NK-92 treated with Interleukin-12 subunit alpha and Interleukin-12 subunit beta, amount 100 ng/mL, for 24 hours (cell line): Measurements from ENCODE around the gene PRSS56.
"Not testable (repeated sequence)": the region's sequence is repeated elsewhere in the genome, so short reads cannot be mapped to it uniquely, and the experiment has no call there.

Source experiments
- DNase-seq: peaks from one replicate; lab custom pipeline; 2025; lab: John Stamatoyannopoulos, UW

PRSS56 gene

DNA sequence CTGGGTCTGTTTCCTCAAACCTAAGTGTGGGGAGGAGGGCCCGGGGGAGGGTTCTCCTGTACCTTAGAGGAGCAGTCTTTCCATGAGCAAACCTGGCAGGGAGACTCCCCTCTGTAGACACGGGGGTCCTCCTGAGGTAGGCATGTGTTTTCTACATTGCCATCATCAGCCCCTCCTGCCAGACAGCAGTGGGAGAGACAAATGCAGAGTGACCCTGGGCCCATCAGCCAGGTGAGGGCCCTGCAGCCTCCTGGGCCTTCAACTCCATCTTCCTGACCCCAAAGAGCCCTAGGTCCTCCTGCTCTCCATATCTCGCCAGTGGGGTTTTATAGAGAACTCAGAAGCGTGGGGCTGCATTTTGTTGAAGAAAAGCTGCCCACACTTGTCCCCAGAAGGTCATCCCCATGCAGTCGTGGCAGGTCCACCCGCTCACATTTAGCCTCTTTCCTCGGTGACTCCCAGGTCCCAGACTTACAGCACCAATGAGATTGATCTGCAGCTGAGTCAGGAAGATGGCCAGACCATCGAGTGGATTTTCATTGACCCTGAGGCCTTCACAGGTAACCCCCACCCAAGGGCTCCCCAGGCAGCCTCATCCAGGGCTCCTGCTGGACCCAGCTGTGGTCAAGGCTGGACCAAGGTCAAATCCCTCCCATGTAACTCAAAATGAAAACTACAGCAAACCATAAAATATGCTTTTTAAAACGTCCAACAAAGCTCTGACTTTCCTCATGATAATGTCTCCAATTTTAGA is 21.9 kb downstream of the PRSS56 start:
- no peak for DNase-seq

DNA sequence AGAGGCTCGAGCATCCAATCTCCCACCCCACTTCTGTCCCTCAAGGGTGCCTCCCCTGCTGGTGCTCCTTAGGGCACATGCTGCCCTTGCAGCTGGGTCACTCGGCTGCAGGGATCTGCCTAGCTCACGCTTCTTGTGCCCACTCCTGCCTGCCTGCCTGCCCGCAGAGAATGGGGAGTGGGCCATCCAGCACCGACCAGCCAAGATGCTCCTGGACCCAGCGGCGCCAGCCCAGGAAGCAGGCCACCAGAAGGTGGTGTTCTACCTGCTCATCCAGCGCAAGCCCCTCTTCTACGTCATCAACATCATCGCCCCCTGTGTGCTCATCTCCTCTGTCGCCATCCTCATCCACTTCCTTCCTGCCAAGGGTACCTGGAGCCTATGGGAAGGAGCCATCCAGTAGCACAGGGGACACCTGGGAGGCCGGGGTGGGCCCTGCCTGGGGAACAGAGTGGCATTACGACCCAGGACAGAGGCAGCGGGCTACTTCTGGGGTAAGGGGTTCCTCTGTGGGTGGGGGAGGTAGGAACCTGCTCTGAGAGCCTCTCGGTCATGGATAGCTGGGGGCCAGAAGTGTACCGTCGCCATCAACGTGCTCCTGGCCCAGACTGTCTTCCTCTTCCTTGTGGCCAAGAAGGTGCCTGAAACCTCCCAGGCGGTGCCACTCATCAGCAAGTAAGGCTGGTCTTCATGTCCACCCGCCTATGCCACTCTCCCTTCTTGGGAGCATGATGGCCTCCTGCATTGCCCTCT is 22.7 kb downstream of the PRSS56 start:
- DNase-seq, result no peak

DNA sequence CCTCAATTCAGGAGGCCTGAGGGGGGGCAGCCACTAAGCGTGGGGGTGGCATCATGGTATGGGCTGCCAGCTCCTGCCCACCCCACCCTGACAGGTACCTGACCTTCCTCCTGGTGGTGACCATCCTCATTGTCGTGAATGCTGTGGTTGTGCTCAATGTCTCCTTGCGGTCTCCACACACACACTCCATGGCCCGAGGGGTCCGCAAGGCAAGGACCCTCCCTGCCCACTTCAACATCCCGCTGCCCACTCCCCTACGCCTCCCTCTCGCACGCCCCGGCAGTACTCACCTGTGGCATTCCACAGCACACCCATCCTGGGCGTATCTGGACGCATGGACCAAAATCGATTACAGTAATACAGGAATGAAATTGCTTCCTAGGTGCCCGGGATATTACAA is 23.3 kb downstream of the PRSS56 start:
- DNase-seq, result no peak

DNA sequence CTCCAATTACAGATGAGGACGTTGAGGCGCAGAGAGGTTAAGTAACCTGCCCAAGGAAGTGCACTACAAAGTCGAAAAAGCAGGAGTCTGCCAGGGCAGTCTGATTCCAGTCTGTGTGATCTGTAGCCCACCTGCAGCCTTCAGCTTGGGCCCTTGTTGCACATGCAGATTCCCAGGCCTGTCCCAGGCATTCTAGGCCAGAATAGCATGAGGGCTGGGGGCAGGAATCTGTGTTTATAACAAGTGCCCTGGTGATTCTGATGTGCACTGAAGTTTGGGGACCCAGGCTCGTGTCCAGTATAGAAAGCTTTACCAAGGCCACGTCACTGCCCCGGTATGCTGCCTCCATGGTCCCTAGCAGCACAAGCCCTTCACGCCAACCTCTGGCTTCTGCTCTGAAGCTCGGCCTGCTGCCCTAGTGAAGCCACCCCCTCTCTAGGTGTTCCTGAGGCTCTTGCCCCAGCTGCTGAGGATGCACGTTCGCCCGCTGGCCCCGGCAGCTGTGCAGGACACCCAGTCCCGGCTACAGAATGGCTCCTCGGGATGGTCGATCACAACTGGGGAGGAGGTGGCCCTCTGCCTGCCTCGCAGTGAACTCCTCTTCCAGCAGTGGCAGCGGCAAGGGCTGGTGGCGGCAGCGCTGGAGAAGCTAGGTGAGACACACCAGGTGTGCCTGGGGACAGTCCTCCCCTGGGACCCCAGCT is 23.9 kb downstream of the PRSS56 start:
- DNase-seq, result no peak

DNA sequence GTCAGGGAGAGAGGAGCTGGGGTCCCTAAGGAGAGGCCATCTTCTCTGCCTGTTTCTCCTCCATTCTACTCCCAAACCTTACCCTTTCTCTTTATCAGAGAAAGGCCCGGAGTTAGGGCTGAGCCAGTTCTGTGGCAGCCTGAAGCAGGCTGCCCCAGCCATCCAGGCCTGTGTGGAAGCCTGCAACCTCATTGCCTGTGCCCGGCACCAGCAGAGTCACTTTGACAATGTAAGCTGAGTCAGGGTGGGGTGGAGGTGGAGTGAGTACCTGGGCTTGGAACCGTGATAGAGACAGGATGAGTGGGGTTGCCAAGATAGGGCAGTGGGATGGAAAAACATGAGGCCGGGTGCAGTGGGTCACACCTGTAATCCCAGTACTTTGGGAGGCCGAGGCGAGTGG is 24.5 kb downstream of the PRSS56 start:
- DNase-seq, result no peak

DNA sequence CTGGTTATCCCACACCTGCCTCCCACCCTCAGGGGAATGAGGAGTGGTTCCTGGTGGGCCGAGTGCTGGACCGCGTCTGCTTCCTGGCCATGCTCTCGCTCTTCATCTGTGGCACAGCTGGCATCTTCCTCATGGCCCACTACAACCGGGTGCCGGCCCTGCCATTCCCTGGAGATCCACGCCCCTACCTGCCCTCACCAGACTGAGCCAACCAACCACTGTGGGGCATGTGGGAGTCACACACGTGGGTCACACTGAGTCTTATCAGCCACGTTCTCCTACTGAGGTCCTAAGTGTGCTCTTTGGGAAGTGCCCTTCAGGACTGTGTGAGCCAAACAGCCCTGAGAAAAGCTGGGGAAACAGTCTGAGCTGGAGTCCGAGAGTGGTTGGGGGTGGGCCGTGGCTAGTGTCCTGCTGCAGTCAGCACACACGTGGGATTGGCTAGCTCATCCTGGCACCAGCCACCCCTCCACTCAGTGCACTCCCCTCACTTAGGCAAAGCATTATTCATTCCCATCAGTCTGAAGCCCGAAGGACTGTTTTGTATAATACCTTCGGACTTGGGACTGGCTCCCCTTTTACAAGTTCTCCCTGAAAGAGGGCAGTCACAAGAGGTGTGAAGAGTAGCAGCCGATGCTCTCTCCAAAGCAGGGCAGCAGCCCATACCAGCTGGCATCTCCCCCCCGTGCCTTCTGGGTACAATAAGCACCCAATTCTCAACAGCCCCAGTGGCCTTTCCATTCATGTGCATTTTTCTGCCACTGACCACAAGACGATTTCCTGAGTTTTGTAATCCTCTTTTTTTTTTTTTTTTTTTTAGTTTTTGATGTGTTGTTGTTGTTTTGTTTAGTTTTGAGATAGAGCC is 25.6 kb downstream of the PRSS56 start:
- DNase-seq, result no peak

DNA sequence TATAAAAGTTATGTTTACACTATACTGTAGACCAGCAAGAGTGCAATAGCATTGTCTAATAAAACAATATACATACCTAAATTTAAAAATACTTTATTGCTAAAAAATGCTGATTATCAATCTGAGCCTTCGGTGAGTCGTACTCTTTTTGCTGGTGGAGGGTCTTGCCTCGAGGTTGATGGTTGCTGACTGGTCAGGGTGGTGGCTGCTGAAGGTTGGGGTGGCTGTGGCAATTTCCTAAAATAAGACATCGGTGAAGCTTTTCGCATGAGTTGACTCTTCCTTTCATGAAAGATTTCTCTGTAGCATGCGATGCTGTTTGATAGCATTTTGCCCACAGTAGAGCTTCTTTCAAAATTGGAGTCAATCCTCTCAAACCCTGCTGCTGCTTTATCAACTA is 27.8 kb downstream of the PRSS56 start:
- no peak for DNase-seq

DNA sequence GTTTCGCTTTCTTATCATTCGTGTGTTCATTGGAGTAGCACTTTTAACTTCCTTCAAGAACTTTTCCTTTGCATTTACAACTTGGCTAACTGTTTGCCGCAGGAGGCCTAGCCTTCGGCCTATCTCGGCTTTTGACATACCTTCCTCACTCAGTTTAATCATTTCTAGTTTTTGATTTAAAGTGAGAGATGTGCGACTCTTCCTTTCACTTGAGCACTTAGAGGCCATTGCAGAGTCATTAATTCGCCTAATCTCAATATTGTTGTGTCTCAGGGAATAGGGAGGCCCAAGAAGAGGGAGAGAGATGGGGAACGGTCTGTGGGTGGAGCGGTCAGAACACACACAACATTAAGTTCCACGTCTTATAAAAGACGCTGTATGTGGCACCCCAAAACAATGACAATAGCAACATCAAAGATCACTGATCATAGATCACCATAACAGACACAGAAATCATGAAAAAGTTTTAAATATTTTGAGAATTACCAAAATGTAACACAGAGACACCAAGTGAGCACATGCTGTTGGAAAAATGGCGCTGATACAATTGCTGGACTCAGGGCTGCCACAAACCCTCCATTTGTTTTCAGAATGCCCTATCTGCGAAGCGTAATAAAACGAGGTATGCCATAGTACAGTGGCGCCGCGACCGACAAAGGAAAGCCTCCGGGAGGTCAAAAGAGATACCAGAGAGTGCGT is 29.6 kb downstream of the PRSS56 start:
- DNase-seq, result no peak

DNA sequence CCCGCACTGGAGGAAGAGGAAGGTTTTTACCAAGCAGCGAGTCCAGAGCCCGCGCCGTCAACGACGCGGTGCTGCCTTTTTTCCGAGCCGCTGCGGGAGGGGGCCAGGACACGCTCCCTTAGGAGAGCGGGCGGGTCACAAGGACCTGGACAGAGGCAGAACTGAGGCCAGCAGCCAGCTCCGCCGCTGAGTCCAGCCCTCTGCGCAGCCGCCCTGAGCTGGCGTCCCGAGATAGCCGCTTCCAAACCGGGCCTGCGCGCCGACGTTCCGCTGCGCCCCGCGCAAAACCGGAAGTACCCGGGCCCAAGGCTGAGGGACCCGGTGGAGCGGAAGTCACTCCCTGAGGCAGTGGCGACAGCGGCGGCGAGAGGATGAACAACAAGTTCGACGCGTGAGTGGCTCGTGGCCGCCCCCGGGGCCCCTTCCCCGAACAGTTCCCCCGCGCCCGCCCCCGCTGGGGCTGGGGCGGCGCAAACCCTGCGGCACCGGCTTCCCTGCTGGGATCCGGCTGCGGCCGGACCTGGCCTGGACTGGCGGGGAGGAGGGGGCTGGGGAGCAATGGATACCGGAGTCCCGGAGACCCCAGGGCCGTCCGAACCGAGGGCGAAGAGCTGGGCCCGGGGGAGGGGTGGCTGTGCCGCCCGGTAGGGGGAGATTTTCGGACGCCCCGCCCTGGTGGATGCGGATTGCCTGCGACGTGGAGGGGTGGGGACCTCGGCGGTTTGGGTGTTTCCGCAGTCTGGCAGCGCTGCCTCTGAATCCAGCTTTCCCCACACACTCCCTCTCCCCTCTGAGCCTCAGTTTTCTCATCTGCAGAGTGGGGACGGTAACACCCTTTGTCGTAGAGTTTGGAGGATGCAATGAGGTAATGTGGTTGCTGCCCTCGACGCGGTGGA is 30.4 kb downstream of the PRSS56 start, which contains the start of the genes EIF4E2 and TIGD1:
TSS of gene EIF4E2 (plus strand) at position 336 of the 896 bp plus-strand sequence. CDS start at position 372, 36 bp downstream.
TSS of gene TIGD1 (minus strand) at position 204 of the 896 bp plus-strand sequence. CDS start 675 bp downstream, outside the sequence.
- peak; percentile 86 for DNase-seq

DNA sequence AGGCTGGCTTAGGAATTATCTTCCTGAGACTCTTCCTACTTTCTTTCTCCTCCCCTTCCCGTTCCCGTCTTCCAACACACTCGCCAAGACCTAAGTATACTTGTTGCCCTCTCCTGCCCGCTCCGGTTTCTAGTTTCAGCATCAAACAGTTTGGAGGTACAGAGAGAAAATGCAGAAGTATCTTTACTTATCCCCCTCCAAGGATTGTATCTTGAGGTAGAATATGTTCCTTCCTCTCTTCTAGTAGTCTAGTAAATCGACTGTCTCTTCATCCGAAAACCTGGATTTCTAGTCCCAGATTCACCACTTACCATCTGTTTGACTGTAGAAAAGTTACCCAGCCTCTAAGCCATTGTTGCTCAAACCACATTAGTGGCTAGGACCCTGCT is 31.1 kb downstream of the PRSS56 start:
- DNase-seq, result no peak

DNA sequence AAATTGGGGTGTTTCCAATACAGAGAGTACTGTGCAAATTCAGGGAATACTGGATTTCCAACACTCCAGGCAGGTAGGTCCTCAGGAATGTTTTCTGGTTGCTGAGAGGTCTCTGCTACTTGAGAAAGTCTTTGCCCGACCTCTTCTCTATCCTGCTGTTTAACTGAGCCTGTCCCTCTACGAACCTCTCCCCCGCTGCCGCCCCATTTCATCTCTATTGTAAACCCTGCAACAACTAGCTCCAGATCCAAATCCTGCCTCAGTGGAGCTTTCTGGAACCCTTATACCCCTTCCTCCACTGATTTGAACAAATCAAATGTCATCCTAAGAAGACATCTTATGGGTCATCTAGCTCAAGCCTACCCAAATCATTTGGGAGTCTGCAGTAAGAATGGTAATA is 31.6 kb downstream of the PRSS56 start:
- no peak for DNase-seq

DNA sequence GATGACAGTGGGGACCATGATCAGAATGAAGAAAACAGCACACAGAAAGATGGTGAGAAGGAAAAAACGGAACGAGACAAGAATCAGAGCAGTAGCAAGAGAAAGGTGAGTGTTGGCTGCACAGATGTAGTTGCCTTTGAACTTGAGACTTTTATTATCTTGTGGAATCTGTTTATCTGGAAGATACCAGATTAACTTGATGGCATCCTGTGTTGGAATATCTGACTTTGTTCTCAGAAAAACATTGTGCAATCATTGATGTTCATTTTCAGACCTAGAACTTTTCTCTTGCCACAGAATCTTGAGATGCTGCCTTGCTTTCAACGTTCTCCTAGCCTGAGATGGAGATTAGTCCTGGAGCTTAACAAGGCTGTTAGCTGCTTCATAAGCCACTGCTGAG is 36.2 kb downstream of the PRSS56 start:
- no peak for DNase-seq

DNA sequence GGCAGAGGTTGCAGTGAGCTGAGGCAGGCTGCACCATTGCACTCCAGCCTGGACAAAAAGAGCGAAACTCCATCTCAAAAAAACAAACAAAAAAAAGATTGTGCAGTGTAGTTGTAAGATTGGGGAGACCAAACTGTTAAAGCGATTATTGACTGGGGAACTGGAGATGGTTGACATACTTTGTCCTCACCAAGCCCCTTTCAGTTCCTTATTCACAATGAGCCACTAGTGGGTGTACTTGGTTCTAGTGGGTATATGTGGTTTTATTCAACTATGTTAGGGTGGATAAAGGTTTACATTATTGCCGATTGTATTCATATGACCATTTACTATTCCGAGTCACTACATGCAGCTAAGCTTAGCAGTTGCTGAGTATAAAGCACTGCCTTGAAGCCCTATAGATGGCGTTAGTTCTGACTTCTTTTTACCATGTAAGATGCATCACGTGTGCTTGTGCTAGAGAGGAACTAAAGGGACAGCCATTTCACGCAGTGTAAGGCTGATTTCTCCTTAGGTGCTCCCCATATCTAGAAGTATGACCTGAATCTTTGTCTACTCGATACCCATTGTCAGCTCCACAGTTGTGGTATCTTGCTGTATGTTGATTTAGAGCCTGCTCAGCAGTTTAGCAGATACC is 42.4 kb downstream of the PRSS56 start:
- DNase-seq, result no peak

DNA sequence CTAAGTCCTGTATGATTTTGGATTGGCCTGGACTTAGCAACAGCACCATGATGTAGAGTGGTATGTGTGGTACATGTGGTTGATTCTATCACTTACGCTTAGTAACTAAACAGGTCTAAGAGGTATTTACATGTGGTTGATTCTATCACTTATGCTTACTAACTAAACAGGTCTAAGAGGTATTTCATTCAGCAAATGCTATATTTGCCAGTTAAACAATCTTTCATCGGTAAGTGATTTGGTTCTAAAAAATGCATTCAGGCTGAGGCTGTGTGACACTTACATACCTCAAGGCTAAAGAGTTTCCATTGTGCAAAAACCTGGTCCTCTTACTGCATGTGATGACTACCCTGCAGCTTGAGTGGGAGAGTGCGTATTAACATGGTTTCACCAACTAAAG is 43.4 kb downstream of the PRSS56 start:
- DNase-seq, result no peak

DNA sequence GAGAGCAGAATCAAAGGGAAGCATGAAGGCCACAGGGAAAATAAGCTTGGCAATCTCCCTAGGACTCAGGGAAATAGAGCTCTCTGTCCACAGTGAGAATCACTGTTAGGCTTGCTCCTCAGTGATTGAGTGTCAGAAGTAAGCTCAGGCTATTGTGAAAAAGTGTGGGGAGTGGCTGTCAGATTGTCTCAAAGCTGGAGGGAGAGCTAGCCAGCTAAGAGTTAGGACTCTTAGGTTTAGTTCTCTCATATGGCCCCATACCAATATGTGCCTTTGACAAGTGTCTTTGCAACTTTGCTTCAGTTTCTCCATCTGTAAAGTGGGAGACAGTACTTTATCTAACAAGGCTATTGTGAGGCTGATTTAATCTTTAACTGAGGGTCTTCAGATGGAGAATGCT is 47.5 kb downstream of the PRSS56 start:
- DNase-seq, result no peak

DNA sequence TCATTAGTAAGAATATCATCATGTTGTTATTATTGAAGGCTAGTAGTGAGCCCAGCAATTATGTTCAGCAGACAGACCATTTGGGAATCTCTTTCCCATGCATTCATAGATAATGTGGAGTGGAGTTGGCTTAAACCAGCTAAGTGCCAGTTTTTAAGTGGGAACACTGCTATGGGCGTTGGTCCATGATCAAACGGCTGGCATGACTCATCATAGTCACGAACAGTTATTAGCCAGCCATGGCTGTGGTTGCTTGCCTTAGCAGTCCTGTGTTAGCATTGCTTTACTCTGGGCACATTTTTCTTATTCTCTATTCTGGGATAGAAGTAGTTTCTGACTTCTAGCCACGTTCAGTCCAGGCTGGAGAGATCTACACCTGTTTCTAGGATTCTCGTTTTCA is 48.0 kb downstream of the PRSS56 start:
- no peak for DNase-seq

DNA sequence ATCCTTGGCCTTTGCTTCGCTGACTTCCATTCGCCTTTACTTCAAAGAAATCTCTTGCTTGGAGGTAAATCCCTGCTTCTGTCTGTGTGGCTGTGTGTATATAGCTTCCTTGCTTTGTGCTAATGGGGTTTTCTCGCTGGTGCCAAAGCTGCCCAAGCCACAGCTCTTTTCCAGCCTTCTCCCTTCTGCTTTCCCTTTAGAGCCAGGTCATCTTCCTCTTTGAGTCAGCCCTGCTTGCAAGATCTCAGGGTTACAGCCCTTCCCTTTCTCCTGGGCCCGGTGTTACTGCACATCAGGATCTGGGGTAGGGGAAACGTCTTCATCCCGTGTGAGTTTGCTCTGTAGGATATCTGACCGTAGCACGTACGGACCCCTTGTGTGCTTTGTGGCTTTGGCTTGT is 49.4 kb downstream of the PRSS56 start:
- DNase-seq, result no peak

DNA sequence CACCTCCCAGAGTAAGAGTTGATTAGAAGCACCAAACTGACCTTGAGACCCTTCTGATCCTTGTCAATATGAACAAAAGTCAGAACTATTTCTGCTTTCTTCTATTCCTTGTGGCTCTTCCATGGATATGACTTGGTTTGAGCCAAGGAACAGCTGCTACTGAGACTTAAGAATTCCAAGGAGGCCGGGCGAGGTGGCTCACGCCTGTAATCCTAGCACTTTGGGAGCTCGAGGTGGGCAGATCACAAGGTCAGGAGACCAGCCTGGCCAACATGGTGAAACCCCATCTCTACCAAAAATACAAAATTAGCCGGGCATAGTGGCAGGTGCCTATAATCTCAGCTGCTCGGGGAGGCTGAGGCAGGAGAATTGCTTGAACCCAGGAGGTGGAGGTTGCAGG is 50.3 kb downstream of the PRSS56 start:
- not testable (repeated sequence) for DNase-seq

DNA sequence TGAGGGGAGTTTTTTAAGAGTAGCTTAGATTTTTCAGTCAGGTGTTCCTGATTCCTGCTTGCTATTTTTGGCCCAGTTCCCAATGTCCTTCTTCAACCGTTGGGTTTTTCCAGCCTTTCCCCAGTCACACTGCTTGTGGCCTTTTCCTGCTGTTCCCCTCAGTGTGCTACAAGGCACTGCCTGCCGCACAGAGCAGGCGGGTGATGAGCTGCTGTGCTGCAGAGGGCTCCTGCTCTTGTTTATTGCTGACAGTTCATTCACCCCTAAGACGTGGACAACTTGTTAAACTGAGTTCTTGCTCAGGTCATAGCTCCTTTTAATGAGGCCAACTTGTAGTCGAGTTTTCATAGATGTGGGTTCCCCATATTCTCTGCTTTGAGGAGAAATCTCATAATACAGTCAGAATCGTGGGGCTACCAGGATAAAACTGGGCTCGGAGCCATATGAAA is 50.9 kb downstream of the PRSS56 start:
- DNase-seq, result no peak

DNA sequence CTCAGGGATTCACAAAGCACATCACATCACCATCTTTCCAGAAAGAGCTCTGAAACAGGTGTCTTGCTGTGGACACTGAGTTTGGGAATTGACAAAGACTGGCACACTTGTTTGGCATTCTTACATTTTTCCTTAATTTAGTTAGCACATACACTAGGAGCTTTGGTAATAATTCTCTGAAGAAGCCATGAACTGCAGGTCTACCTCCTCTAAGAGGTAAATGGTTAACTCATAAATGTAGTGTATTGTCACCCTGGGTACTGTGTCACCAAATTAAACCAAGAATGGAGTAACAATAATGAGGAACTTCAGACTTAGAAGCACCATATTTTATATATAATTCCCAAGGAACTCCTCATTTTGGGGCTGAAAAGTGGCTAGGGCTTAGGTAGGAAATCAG is 52.9 kb downstream of the PRSS56 start:
- no peak for DNase-seq
